DND-41 (cell line): ENCODE data around the gene SLK.

Experiments used
- CTCF ChIP-seq: IDR thresholded peaks from 2 replicates; pipeline ENCODE4 v1.5.1; 2012; ENCODE audit warnings: borderline replicate concordance, low read length, moderate library complexity, mild to moderate bottlenecking; ENCODE audit not compliant: poor library complexity, severe bottlenecking; ENCODE audit errors: extremely low read depth
- EZH2 ChIP-seq: IDR thresholded peaks from 3 replicates; pipeline ENCODE4 v1.6.1; 2012; ENCODE audit warnings: borderline replicate concordance, low read depth, mild to moderate bottlenecking, moderate library complexity, low read length, inconsistent platforms; ENCODE audit not compliant: severe bottlenecking

GRCh38 chr10:103969857-103970627, 3.1 kb downstream of the SLK start:
- TF ChIP-seq CTCF = no peak
- no peak for TF ChIP-seq EZH2
